ENCODE data around the gene PRKAR1A. TPM values are rescaled to one million over a fixed set of nuclear protein-coding genes. Genes with fewer than 3 reads are reported as not detected.
A peak's percentile ranks its signal among the peaks of the same experiment; 100 is the strongest.

PRKAR1A gene
- total RNA-seq, 2 experiments from 2014 or later = 200 to 203 TPM

DNA sequence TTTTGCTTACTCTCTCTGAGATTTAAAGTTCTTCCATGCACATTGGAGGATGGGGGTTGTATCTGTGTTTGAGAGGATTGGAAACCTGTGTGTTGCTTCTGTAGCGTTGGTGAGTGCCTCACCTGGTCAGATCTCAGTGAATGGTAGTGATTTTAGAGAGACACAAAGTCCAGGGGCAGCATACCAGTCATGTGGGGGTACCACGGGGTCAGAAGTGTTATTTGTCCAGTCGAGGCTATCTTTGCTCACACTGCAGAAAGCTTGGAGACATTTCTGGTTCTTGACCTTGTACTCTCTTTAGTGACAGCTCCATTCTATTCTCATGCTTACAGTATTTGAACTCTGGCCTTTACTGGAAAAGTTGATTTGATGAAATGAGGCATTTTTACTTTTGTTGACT lies 23.7 kb downstream of the PRKAR1A start:
- CTCF ChIA-PET = interaction anchor here (0.7 kb wide), 1 partner anchor 268 kb away, joined by 5 read pairs; no protein-coding TSS in a partner anchor
- POLR2A ChIA-PET = no interaction called here
- Mint-ChIP-seq H3K4me1 (peaks cover 1% of the 10 kb centered on the region), H3K9me3 (no peaks in the 10 kb centered on the region), H3K36me3 (ENCODE audit: low read depth) (peaks cover 29% of the 10 kb centered on the region), H3K27me3 (no peaks in the 10 kb centered on the region), H3K27ac (peak overlapping the region; percentile 43), H3K4me3 (no peak overlapping the region)
- DNase-seq = no peak

DNA sequence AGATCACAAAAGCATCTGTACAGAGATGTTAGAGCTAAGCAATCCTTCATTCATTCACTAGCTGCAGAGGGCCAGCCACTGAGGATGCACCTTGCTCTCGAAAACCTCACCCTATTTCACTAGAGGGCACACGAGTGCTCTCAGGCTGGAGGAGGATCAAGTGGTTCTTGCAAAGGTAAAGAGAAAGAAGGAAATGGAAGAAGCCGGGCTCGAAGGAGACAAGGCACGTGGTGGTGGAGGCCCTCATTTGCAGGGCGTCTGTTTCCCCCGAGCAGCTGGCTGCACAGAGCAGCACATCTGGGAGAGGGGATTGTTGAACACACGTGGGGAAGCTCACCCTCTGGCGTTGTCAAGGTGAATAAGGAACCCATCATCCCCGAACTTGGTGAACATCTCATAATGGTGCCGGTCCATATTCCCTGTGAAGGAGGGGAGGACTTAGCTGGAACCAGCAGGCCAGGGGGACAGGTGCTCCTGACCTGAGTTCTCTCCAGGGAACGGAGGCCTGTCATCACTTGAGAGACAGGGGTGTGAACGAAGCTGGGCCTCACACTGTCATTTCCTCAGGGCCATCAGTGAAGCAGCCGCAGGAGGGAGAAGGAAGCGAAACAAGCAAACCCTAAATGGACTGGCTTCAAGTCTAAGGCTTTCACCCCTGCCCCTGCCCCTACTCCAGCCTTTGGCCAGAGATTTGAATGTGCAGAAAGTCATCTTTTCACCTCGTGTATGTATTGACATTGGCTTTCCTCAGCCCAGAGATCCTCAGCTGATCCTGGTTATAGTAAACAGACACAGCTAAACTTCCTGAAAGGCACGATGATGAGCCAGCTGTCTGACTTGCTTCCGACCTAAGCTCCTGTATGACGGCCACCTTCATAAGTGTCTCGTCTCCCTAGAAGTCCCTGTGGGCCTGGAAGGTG lies 27.6 kb downstream of the PRKAR1A start:
- no peaks in the 10 kb centered on the region for H3K4me1 Mint-ChIP-seq
- peak overlapping the region; percentile 12 for H3K27ac Mint-ChIP-seq
- peaks cover 13% of the 10 kb centered on the region for H3K36me3 Mint-ChIP-seq (ENCODE audit: low read depth)
- POLR2A ChIA-PET = no interaction called here
- DNase-seq = peak; percentile 20
- no peaks in the 10 kb centered on the region for H3K9me3 Mint-ChIP-seq
- CTCF ChIA-PET = no interaction called here
- no peak overlapping the region for H3K4me3 Mint-ChIP-seq
- H3K27me3 Mint-ChIP-seq = no peaks in the 10 kb centered on the region

DNA sequence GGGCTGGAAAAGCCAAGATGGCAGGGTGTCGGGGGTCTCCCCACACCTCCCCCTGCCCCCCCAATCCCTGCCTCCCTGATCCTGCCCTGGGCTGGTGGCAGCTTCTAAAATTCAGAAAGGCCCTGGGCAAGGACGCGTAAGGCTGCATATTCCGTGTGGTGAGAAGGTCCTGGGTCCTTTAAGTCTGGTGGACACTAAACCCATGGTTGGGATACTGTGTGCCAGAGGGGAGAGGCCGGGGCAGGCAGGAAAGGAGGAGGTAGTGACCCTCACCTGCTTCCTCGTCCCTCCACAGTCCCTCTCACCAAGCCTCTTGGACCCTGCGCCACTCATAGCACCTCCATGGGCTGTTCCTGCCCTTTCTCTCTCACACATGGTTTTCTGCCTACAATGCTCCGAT lies 28.8 kb downstream of the PRKAR1A start:
- POLR2A ChIA-PET = no interaction called here
- no peak for DNase-seq
- Mint-ChIP-seq H3K27me3 (no peaks in the 10 kb centered on the region), H3K36me3 (ENCODE audit: low read depth) (peaks cover 3% of the 10 kb centered on the region), H3K27ac (no peak overlapping the region), H3K9me3 (no peaks in the 10 kb centered on the region), H3K4me1 (no peaks in the 10 kb centered on the region), H3K4me3 (no peak overlapping the region)
- CTCF ChIA-PET = no interaction called here

GRCh38 chr17:68541816-68542215 lies 29.6 kb downstream of the PRKAR1A start:
- no peaks in the 10 kb centered on the region for H3K27me3 Mint-ChIP-seq
- H3K36me3 Mint-ChIP-seq (ENCODE audit: low read depth) = no peaks in the 10 kb centered on the region
- no peak overlapping the region for H3K27ac Mint-ChIP-seq
- POLR2A ChIA-PET = no interaction called here
- CTCF ChIA-PET = interaction anchor here (0.6 kb wide), 1 partner anchor 406 kb away, joined by 7 read pairs; no protein-coding TSS in a partner anchor
- H3K4me1 Mint-ChIP-seq = no peaks in the 10 kb centered on the region
- no peak for DNase-seq
- no peaks in the 10 kb centered on the region for H3K9me3 Mint-ChIP-seq
- H3K4me3 Mint-ChIP-seq = no peak overlapping the region

- no peak overlapping the region for H3K27ac Mint-ChIP-seq
- POLR2A ChIA-PET = no interaction called here
- CTCF ChIA-PET = no interaction called here
- no peak overlapping the region for H3K4me3 Mint-ChIP-seq
- H3K4me1 Mint-ChIP-seq = no peaks in the 10 kb centered on the region
- H3K27me3 Mint-ChIP-seq = no peaks in the 10 kb centered on the region
- no peak for DNase-seq
- H3K36me3 Mint-ChIP-seq (ENCODE audit: low read depth) = no peaks in the 10 kb centered on the region
- H3K9me3 Mint-ChIP-seq = no peaks in the 10 kb centered on the region
Observed at GRCh38 chr17:68542698-68543463, 30.7 kb downstream of the PRKAR1A start.

- H3K27me3 Mint-ChIP-seq = no peaks in the 10 kb centered on the region
- no peaks in the 10 kb centered on the region for H3K9me3 Mint-ChIP-seq
- no peak for DNase-seq
- ChIA-PET CTCF (no interaction called here), POLR2A (no interaction called here)
- no peak overlapping the region for H3K27ac Mint-ChIP-seq
- H3K36me3 Mint-ChIP-seq (ENCODE audit: low read depth) = no peaks in the 10 kb centered on the region
- H3K4me1 Mint-ChIP-seq = no peaks in the 10 kb centered on the region
- no peak overlapping the region for H3K4me3 Mint-ChIP-seq
Observed at GRCh38 chr17:68544111-68544915, 32.1 kb downstream of the PRKAR1A start.

GRCh38 chr17:68556551-68556950 lies 44.3 kb downstream of the PRKAR1A start:
- DNase-seq = no peak
- Mint-ChIP-seq H3K4me3 (no peak overlapping the region), H3K36me3 (ENCODE audit: low read depth) (no peaks in the 10 kb centered on the region), H3K9me3 (peaks cover 2% of the 10 kb centered on the region), H3K4me1 (no peaks in the 10 kb centered on the region), H3K27ac (no peak overlapping the region), H3K27me3 (no peaks in the 10 kb centered on the region)
- POLR2A ChIA-PET = no interaction called here
- CTCF ChIA-PET = no interaction called here

DNA sequence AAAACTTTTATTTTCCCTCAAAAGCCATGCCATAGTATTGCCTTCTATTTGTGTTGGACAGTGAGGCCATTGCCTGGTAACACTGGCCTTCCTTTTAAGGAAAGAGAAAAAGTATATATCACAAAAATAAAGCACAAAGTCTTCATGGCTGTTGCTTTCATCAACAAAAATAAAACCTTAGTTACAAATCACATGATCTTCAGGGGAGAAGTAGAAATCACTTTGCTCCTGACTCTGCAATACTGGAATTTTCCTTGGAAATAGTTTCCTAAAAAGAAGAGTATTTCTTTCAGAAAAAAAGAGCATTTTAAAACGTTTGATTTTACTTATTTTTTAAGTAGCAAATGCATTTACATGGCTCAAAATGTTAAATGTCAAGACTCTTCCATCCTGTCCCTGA lies 47.1 kb downstream of the PRKAR1A start:
- ChIA-PET POLR2A (no interaction called here), CTCF (no interaction called here)
- DNase-seq = no peak
- Mint-ChIP-seq H3K4me3 (no peak overlapping the region), H3K27me3 (no peaks in the 10 kb centered on the region), H3K36me3 (ENCODE audit: low read depth) (no peaks in the 10 kb centered on the region), H3K27ac (no peak overlapping the region), H3K9me3 (peaks cover 2% of the 10 kb centered on the region), H3K4me1 (no peaks in the 10 kb centered on the region)

- no peaks in the 10 kb centered on the region for H3K36me3 Mint-ChIP-seq (ENCODE audit: low read depth)
- no peaks in the 10 kb centered on the region for H3K4me1 Mint-ChIP-seq
- H3K27me3 Mint-ChIP-seq = peaks cover 7% of the 10 kb centered on the region
- no peak overlapping the region for H3K27ac Mint-ChIP-seq
- POLR2A ChIA-PET = no interaction called here
- H3K4me3 Mint-ChIP-seq = no peak overlapping the region
- H3K9me3 Mint-ChIP-seq = no peaks in the 10 kb centered on the region
- CTCF ChIA-PET = no interaction called here
- no peak for DNase-seq
Observed at GRCh38 chr17:68560966-68561720, 48.9 kb downstream of the PRKAR1A start.

DNA sequence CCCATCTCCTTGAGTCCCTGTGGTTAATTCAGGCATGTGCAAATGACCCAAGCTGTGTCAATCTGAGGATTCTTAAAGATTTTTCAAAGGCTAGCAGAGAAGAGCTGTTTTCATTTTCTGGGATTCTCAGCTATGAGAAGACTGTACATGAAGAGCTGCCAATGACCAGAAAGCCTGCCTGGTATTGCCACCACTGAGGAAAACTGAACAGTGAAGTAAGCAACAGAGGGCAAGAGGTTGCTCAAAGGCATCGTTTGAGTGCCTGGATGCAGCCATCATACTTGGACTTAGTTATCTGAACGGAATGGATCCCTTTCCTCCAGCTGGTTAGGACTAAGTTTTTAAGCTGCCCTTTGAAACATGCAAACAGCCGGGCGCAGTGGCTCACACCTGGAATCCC lies 50.5 kb downstream of the PRKAR1A start:
- ChIA-PET POLR2A (no interaction called here), CTCF (interaction anchor here (1.0 kb wide), 1 partner anchor 33 kb away, joined by 3 read pairs; no protein-coding TSS in a partner anchor)
- no peak for DNase-seq
- Mint-ChIP-seq H3K27me3 (peaks cover 12% of the 10 kb centered on the region), H3K36me3 (ENCODE audit: low read depth) (no peaks in the 10 kb centered on the region), H3K4me3 (no peak overlapping the region), H3K9me3 (no peaks in the 10 kb centered on the region), H3K4me1 (no peaks in the 10 kb centered on the region), H3K27ac (no peak overlapping the region)

GRCh38 chr17:68564415-68565111 lies 52.3 kb downstream of the PRKAR1A start:
- H3K9me3 Mint-ChIP-seq = no peaks in the 10 kb centered on the region
- ChIA-PET POLR2A (no interaction called here), CTCF (no interaction called here)
- H3K4me1 Mint-ChIP-seq = no peaks in the 10 kb centered on the region
- H3K27ac Mint-ChIP-seq = no peak overlapping the region
- H3K36me3 Mint-ChIP-seq (ENCODE audit: low read depth) = no peaks in the 10 kb centered on the region
- H3K4me3 Mint-ChIP-seq = no peak overlapping the region
- peaks cover 16% of the 10 kb centered on the region for H3K27me3 Mint-ChIP-seq
- DNase-seq = no peak
